ENCODE data around the gene CEP97. TPM values are rescaled to one million over a fixed set of nuclear protein-coding genes. Genes with fewer than 3 reads are reported as not detected.

Gene CEP97
- total and polyA plus RNA-seq, 9 of the 15 experiments (the other 6 are each of a cell fraction or from before 2014, with no cell fraction given): 2.0 to 10.1 (median 4.3) TPM

- ChIA-PET CTCF (ENCODE audit: low intra/inter-chr PET ratio) (interaction anchor here (0.7 kb wide), 1 partner anchor 291 kb away, joined by 3 read pairs; no protein-coding TSS in a partner anchor), POLR2A (interaction anchor here (0.6 to 4.6 kb wide), 6 partner anchors 8 to 310 kb away, joined by 3 to 70 read pairs (median 4); partner anchors contain the start of genes PCNP, SENP7 and ZBTB11)
- no peak for TF ChIP-seq PHB (CRISPR knock-in tag; IDR thresholded peaks at IDR 0.05)
- TF ChIP-seq MLLT1 (IDR thresholded peaks at IDR 0.05): 0 out of 4 replicates have a peak, but pooled peaks of 1 of the 2 experiments have one; percentile 19
- no peak for TF ChIP-seq PURB (CRISPR knock-in tag; IDR thresholded peaks at IDR 0.05; ENCODE audit: low read depth)
- TF ChIP-seq RBFOX2 (IDR thresholded peaks at IDR 0.05; ENCODE audit: low read depth, low read length): peak; percentile 52
- no peak for TF ChIP-seq ZNF518B (CRISPR knock-in tag; IDR thresholded peaks at IDR 0.05)
- no peaks in the 10 kb centered on the region for H3K27me3 ChIP-seq (ENCODE audit: control insufficient read depth in 2 of 2, insufficient read depth in 2 of 2, low read length in 2 of 2)
- H3K4me2 ChIP-seq (ENCODE audit: insufficient read depth, low read length): peak overlapping the region; percentile 99
- peaks cover 0 to 3% of the 10 kb centered on the region in 2 experiments; a peak in 3 of 5 replicates for H3K4me1 ChIP-seq (replicated peaks in 1 of 2; ENCODE audit: control insufficient read depth in 2 of 2, insufficient read depth in 2 of 2, low read length in 2 of 2)
- no peak for FAIRE-seq
- no peaks in the 10 kb centered on the region for H3K9me3 ChIP-seq (replicated peaks; ENCODE audit: control insufficient read depth, insufficient read depth, low read depth, low read length)
- H3K36me3 ChIP-seq (ENCODE audit: control insufficient read depth, insufficient read depth, low read length): peaks cover 61% of the 10 kb centered on the region
- peaks cover 73% of the 10 kb centered on the region for H3K79me2 ChIP-seq (ENCODE audit: control insufficient read depth, insufficient read depth, low read length)
- no peak overlapping the region for H2AFZ ChIP-seq (ENCODE audit: low read depth, low read length)
- H4K20me1 ChIP-seq (replicated peaks; ENCODE audit: control insufficient read depth, insufficient read depth, low read length): peaks cover 7% of the 10 kb centered on the region; the same call in 1 of the 2 replicates
- no TSS peak for BruUV-seq (replicated peaks)
- in situ Hi-C loops (cut with MboI) (loop anchor here (10.0 kb wide), 1 partner anchor 110 kb away; the partner anchor contains the start of gene PCNP), intact Hi-C loops (cut with micrococcal nuclease) (loop anchor here (10.0 kb wide), 1 partner anchor 1280 kb away; the partner anchor contains the start of genes LNP1 and TOMM70)
- no peaks in the 10 kb centered on the region for H3K9me1 ChIP-seq (ENCODE audit: control insufficient read depth, insufficient read depth, low read length)
- H3K4me3 ChIP-seq: peak overlapping the region; percentile 86
- ATAC-seq: no peak
- H3K9ac ChIP-seq (ENCODE audit: insufficient read depth in 1 of 2, low read depth in 2 of 2, low read length in 2 of 2): peak overlapping the region; percentile 93 to 100
- peak overlapping the region; percentile 98 for H3K27ac ChIP-seq (ENCODE audit: extremely low read depth, low read depth, low read length)
- DNase-seq (ENCODE audit: extremely low read depth in 1 of 4, low spot score in 3 of 4): no peak
Measured at GRCh38 chr3:101685050-101685400, 39.4 kb upstream of the CEP97 start.

Data from K562 (cell line).